HCT116 (cell line): ENCODE measurements around the gene SYNDIG1. TPM values are rescaled to one million over a fixed set of nuclear protein-coding genes. Genes with fewer than 3 reads are reported as not detected.

Experiments
- ATAC-seq: fragments of 200-7000 bp; cut with Tn5 transposase; 2 replicates; pipeline ENCODE4 v1.9.1; 2020; ENCODE audit warnings: mild to moderate bottlenecking, moderate library complexity
- BruUV-seq: library from RNA; stranded (reverse); fragments of 400-500 nt; replicated peaks from 2 replicates; lab custom pipeline; 2021; lab: Mats Ljungman, UMichigan
- CTCF ChIA-PET: fragments of 300-600 bp; sonication (Branson Sonifier 250); formaldehyde crosslinking; loops from one replicate; lab custom pipeline; 2021; ENCODE audit warnings: antibody characterized with exemption; lab: Charles Lee
- POLR2A ChIA-PET: fragments of 300-600, 350-600 bp; sonication (Branson Sonifier 250); formaldehyde crosslinking; loops from one replicate; lab custom pipeline; 2021; ENCODE audit warnings: antibody characterized with exemption; lab: Charles Lee
- RAD21 ChIA-PET, 2 experiments: fragments of 300-600 bp; sonication (Branson Sonifier 250); formaldehyde crosslinking; loops; one replicate each; lab custom pipeline; 2023; ENCODE audit warnings: low total read pairs in 2 of 2; ENCODE audit not compliant: uncharacterized antibody in 2 of 2, unreplicated experiment in 2 of 2, low non-redundant PET in 1 of 2; lab: Charles Lee
- DNase-seq: peaks from one replicate; pipeline ENCODE4 v3.0.0-alpha.2; 2010; ENCODE audit warnings: low read depth, low spot score
- H2AFZ ChIP-seq: fragments of 200-600 bp; shearing (Covaris generic), sonication (generic); 2 replicates; pipeline ENCODE4 v1.6.1; 2017; ENCODE audit warnings: low read depth, mixed run types, mixed read lengths, antibody characterized with exemption, low read length; ENCODE audit not compliant: poor library complexity, severe bottlenecking
- H3K27ac ChIP-seq: 2 replicates; pipeline ENCODE4 v1.5.1; 2012; ENCODE audit warnings: low read depth, low read length
- H3K27me3 ChIP-seq: fragments of 200-600 bp; sonication (generic); 2 replicates; pipeline ENCODE4 v1.6.1; 2016; ENCODE audit warnings: mixed run types, low read length, mixed read lengths; ENCODE audit not compliant: insufficient read depth
- H3K36me3 ChIP-seq, 2 experiments: fragments of 200-500 bp in 1 of 2; fragments of 200-600 bp in 1 of 2; sonication (Bioruptor generic) in 1 of 2; sonication (generic) in 1 of 2; 2 replicates each; pipeline versions ENCODE4 v1.5.1 to v1.6.1; 2014 to 2016; ENCODE audit warnings: low read length in 2 of 2, inconsistent platforms in 1 of 2, mixed read lengths in 1 of 2, mixed run types in 1 of 2; ENCODE audit not compliant: insufficient read depth in 2 of 2, control insufficient read depth in 1 of 2
- H3K4me1 ChIP-seq, 2 experiments: fragments of 200-600 bp in 1 of 2; sonication (generic) in 1 of 2; 2 replicates each; pipeline versions ENCODE4 v1.5.1 to v1.6.1; 2012 to 2017; ENCODE audit warnings: low read length in 2 of 2, inconsistent platforms in 1 of 2, mild to moderate bottlenecking in 1 of 2, mixed read lengths in 1 of 2, mixed run types in 1 of 2, moderate library complexity in 1 of 2; ENCODE audit not compliant: insufficient read depth in 2 of 2, control insufficient read depth in 1 of 2
- H3K4me2 ChIP-seq: fragments of 200-600 bp; sonication (generic); 2 replicates; pipeline ENCODE4 v1.6.1; 2017; ENCODE audit warnings: mixed run types, low read length, mixed read lengths
- H3K4me3 ChIP-seq, 2 experiments: fragments of 200-600 bp in 1 of 2; sonication (generic) in 1 of 2; replicated peaks in 1 of 2; 2 replicates each; pipeline ENCODE4 v1.5.1; 2011 to 2016; ENCODE audit warnings: low read length in 2 of 2, control low read depth in 1 of 2, low read depth in 1 of 2, mild to moderate bottlenecking in 1 of 2, mixed read lengths in 1 of 2, mixed run types in 1 of 2
- H3K79me2 ChIP-seq: fragments of 200-600 bp; sonication (generic); 2 replicates; pipeline ENCODE4 v1.6.1; 2017; ENCODE audit warnings: mild to moderate bottlenecking, mixed run types, low read length, moderate library complexity, mixed read lengths; ENCODE audit not compliant: insufficient read depth
- H3K9ac ChIP-seq: fragments of 200-600 bp; sonication (generic); 2 replicates; pipeline ENCODE4 v1.6.1; 2016; ENCODE audit warnings: low read length, mixed read lengths
- H3K9me2 ChIP-seq: fragments of 200-600 bp; sonication (generic), shearing (Covaris generic); 2 replicates; pipeline ENCODE4 v1.6.1; 2017; ENCODE audit warnings: mixed run types, mild to moderate bottlenecking, moderate library complexity; ENCODE audit not compliant: insufficient read depth
- H3K9me3 ChIP-seq, 2 experiments: fragments of 200-500 bp in 1 of 2; fragments of 200-600 bp in 1 of 2; sonication (Bioruptor generic) in 1 of 2; sonication (generic) in 1 of 2; 2 replicates each; pipeline ENCODE4 v1.6.1; 2014 to 2017; ENCODE audit warnings: low read length in 2 of 2, mixed read lengths in 2 of 2, inconsistent platforms in 1 of 2, low read depth in 1 of 2, mild to moderate bottlenecking in 1 of 2, mixed run types in 1 of 2, moderate library complexity in 1 of 2; ENCODE audit not compliant: control insufficient read depth in 1 of 2, insufficient read depth in 1 of 2
- H4K20me1 ChIP-seq: fragments of 200-600 bp; sonication (generic), shearing (Covaris generic); 2 replicates; pipeline ENCODE4 v1.6.1; 2017; ENCODE audit warnings: mixed run types, mild to moderate bottlenecking, moderate library complexity; ENCODE audit not compliant: insufficient read depth
- CBX3 ChIP-seq: IDR thresholded peaks from 2 replicates; pipeline ENCODE4 v1.6.1; 2012; ENCODE audit warnings: low read depth
- CEBPB ChIP-seq: IDR thresholded peaks from 2 replicates; pipeline ENCODE4 v1.6.1; 2012; ENCODE audit warnings: low read depth
- EGR1 ChIP-seq: IDR thresholded peaks from 2 replicates; pipeline ENCODE4 v1.6.1; 2012; ENCODE audit warnings: low read depth
- ELF1 ChIP-seq: IDR thresholded peaks from 2 replicates; pipeline ENCODE4 v1.6.1; 2012; ENCODE audit warnings: low read depth, borderline replicate concordance
- JUND ChIP-seq: IDR thresholded peaks from 2 replicates; pipeline ENCODE4 v1.6.1; 2012
- POLR2AphosphoS5 ChIP-seq: IDR thresholded peaks from 2 replicates; pipeline ENCODE4 v1.6.1; 2011; ENCODE audit warnings: mild to moderate bottlenecking, low read depth, low read length, moderate library complexity
- SIN3A ChIP-seq: IDR thresholded peaks from 2 replicates; pipeline ENCODE4 v1.6.1; 2012; ENCODE audit warnings: low read depth
- SP1 ChIP-seq: IDR thresholded peaks from 2 replicates; pipeline ENCODE4 v1.6.1; 2012; ENCODE audit warnings: low read depth
- SRF ChIP-seq: IDR thresholded peaks from 2 replicates; pipeline ENCODE4 v1.6.1; 2012; ENCODE audit warnings: low read depth
- TCF7L2 ChIP-seq: IDR thresholded peaks from 2 replicates; pipeline ENCODE4 v1.7.0; 2011; ENCODE audit warnings: borderline replicate concordance, inconsistent platforms; ENCODE audit not compliant: insufficient read depth, insufficient read length; ENCODE audit errors: extremely low read depth
- YY1 ChIP-seq: IDR thresholded peaks from 2 replicates; pipeline ENCODE4 v1.6.1; 2011; ENCODE audit warnings: low read length, low read depth, moderate library complexity, mild to moderate bottlenecking; ENCODE audit not compliant: insufficient replicate concordance; ENCODE audit errors: extremely low read depth
- intact Hi-C: fragments of 100-400 bp; cut with micrococcal nuclease; formaldehyde crosslinking; loops from 2 replicates; pipeline ENCODE4 v1.10.0; 2022
- total RNA-seq: library from RNA; stranded (reverse); gene quantifications from one replicate; pipeline ENCODE4 v1.2.1, GENCODE V29; 2021; ENCODE audit not compliant: unreplicated experiment
- TF ChIP-seq, protein P1 (sequence below): IDR thresholded peaks from 2 replicates; pipeline ENCODE4 v1.6.1; 2012; ENCODE audit warnings: low read depth
- TF ChIP-seq, protein P2 (sequence below): IDR thresholded peaks from 2 replicates; pipeline ENCODE4 v1.6.1; 2012
- TF ChIP-seq, protein P3 (sequence below): IDR thresholded peaks from 2 replicates; pipeline ENCODE4 v1.6.1; 2011; ENCODE audit warnings: mild to moderate bottlenecking, low read length, moderate library complexity; ENCODE audit not compliant: insufficient replicate concordance; ENCODE audit errors: extremely low read depth
- TF ChIP-seq, protein P4 (sequence below): IDR thresholded peaks from 2 replicates; pipeline ENCODE4 v1.6.1; 2012

The SYNDIG1 gene
- total RNA-seq, 1 experiment from 2014 or later = not detected

DNA sequence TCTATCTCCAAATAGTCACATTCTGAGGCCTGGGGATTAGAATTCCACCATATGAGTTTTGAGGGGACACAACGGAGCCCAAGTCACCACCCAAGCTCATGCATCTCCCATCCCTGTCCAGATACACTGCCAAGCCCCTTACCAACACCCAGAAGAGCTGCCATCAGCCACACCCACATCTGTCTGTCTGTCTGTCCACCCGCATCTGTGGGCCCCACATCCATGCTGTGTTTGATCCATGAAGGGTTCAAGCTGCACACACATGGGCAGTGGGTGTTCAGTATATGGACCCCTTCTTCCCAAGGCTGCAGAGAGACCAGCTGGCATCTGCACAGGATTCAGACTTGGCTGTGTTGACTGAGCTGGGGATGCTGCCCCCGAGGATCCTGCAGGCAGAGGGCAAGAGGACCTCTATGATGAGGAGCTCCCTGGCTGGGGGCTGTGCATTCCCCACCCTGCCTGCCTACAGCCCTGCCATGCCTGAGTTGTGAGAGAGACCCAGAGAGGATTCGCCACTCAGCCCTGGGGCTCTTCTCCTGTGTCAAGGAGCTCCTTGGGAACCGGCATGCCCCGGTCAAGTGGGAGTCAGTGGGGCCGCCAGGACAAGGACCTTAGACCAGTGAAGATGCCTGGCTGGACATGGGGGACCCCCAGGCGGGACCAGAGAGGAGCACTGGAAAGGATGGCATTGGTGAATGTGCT, 206.4 kb downstream of the SYNDIG1 start:
- intact Hi-C loops = no loop called here
- Histone ChIP-seq H3K4me3 (no peak overlapping the region), H3K4me2 (no peak overlapping the region), H4K20me1 (no peaks in the 10 kb centered on the region), H3K27me3 (no peaks in the 10 kb centered on the region), H3K79me2 (no peaks in the 10 kb centered on the region), H3K36me3 (no peaks in the 10 kb centered on the region), H2AFZ (no peak overlapping the region), H3K9ac (no peak overlapping the region), H3K9me2 (no peaks in the 10 kb centered on the region), H3K27ac (no peak overlapping the region), H3K4me1 (peaks cover 3 to 21% of the 10 kb centered on the region in 2 experiments), H3K9me3 (no peaks in the 10 kb centered on the region)
- TF ChIP-seq CBX3 (no peak), JUND (no peak), POLR2AphosphoS5 (no peak), EGR1 (no peak), ELF1 (no peak), TCF7L2 (no peak), CEBPB (no peak), SIN3A (no peak), SRF (no peak), YY1 (no peak), SP1 (no peak)
- TF ChIP-seq, protein P1, sequence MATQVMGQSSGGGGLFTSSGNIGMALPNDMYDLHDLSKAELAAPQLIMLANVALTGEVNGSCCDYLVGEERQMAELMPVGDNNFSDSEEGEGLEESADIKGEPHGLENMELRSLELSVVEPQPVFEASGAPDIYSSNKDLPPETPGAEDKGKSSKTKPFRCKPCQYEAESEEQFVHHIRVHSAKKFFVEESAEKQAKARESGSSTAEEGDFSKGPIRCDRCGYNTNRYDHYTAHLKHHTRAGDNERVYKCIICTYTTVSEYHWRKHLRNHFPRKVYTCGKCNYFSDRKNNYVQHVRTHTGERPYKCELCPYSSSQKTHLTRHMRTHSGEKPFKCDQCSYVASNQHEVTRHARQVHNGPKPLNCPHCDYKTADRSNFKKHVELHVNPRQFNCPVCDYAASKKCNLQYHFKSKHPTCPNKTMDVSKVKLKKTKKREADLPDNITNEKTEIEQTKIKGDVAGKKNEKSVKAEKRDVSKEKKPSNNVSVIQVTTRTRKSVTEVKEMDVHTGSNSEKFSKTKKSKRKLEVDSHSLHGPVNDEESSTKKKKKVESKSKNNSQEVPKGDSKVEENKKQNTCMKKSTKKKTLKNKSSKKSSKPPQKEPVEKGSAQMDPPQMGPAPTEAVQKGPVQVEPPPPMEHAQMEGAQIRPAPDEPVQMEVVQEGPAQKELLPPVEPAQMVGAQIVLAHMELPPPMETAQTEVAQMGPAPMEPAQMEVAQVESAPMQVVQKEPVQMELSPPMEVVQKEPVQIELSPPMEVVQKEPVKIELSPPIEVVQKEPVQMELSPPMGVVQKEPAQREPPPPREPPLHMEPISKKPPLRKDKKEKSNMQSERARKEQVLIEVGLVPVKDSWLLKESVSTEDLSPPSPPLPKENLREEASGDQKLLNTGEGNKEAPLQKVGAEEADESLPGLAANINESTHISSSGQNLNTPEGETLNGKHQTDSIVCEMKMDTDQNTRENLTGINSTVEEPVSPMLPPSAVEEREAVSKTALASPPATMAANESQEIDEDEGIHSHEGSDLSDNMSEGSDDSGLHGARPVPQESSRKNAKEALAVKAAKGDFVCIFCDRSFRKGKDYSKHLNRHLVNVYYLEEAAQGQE = no peak
- TF ChIP-seq, protein P2, sequence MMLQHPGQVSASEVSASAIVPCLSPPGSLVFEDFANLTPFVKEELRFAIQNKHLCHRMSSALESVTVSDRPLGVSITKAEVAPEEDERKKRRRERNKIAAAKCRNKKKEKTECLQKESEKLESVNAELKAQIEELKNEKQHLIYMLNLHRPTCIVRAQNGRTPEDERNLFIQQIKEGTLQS = no peak
- TF ChIP-seq, protein P3, sequence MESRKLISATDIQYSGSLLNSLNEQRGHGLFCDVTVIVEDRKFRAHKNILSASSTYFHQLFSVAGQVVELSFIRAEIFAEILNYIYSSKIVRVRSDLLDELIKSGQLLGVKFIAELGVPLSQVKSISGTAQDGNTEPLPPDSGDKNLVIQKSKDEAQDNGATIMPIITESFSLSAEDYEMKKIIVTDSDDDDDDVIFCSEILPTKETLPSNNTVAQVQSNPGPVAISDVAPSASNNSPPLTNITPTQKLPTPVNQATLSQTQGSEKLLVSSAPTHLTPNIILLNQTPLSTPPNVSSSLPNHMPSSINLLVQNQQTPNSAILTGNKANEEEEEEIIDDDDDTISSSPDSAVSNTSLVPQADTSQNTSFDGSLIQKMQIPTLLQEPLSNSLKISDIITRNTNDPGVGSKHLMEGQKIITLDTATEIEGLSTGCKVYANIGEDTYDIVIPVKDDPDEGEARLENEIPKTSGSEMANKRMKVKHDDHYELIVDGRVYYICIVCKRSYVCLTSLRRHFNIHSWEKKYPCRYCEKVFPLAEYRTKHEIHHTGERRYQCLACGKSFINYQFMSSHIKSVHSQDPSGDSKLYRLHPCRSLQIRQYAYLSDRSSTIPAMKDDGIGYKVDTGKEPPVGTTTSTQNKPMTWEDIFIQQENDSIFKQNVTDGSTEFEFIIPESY = no peak
- TF ChIP-seq, protein P4, sequence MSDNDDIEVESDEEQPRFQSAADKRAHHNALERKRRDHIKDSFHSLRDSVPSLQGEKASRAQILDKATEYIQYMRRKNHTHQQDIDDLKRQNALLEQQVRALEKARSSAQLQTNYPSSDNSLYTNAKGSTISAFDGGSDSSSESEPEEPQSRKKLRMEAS = no peak
- BruUV-seq = no TSS peak
- RAD21 ChIA-PET = no interaction called here
- POLR2A ChIA-PET = no interaction called here
- CTCF ChIA-PET = no interaction called here
- ATAC-seq (no peak), DNase-seq (no peak)
